ENCODE results near the gene PCDH9. TPM values are rescaled to one million over a fixed set of nuclear protein-coding genes. Genes with fewer than 3 reads are reported as not detected.

Gene PCDH9
- total and polyA plus RNA-seq, 10 of the 15 experiments (the other 5 are each of a cell fraction or from before 2014, with no cell fraction given) = 0.02 to 2.3 (median 0.05) TPM; not detected in 1

DNA sequence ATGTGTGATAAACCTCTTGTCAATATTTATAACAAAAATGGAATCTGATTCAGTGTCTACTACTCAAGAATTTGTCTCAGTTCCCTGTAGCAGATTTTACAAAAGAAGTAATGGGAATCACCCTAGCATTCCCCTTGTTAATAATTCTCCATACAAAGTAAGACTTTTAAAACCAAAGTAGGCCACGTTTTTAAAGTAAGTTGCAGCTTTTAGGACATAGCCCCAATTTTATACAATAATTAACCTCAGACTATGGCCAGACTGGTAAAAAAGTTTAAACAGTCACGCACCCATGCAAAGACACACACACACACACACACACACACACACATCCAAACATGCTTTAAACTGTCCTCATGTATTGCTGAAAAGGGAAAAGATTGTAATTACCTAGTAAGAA is 589.9 kb downstream of the PCDH9 start:
- no peak overlapping the region for H3K4me3 ChIP-seq
- FAIRE-seq = no peak
- intact Hi-C loops (cut with micrococcal nuclease; ENCODE audit: unreplicated experiment) = no loop called here
- ChIA-PET POLR2A (no interaction called here), SMC1A (ENCODE audit: uncharacterized antibody, unreplicated experiment) (interaction anchor here (1.0 kb wide), 1 partner anchor 20 kb away, joined by 3 read pairs; no protein-coding TSS in a partner anchor), RAD21 (ENCODE audit: unreplicated experiment) (no interaction called here), CTCF (no interaction called here)
- in situ Hi-C loops (cut with MboI) = no loop called here
- no peak overlapping the region for H2AFZ ChIP-seq (ENCODE audit: control insufficient read depth, low read depth, low read length)
- 29% methylated on average over 2 of the region's 2 CpGs for WGBS (ENCODE audit: insufficient coverage, insufficient replicate concordance, low lambda C conversion rate, missing lambda C conversion rate)
- ATAC-seq = peak; percentile 65
- H3K9ac ChIP-seq (ENCODE audit: control insufficient read depth, insufficient read depth, low read length) = no peak overlapping the region
- H3K36me3 ChIP-seq (ENCODE audit: control insufficient read depth in 2 of 2, insufficient read depth in 2 of 2, low read length in 1 of 2) = no peaks in the 10 kb centered on the region
- H3K27ac ChIP-seq (ENCODE audit: control insufficient read depth, insufficient read depth) = no peak overlapping the region
- H3K27me3 ChIP-seq (replicated peaks in 1 of 2; ENCODE audit: control insufficient read depth in 2 of 2, insufficient read depth in 2 of 2, low read length in 1 of 2) = no peaks in the 10 kb centered on the region
- H3K79me2 ChIP-seq (ENCODE audit: control insufficient read depth, insufficient read depth, low read length) = no peaks in the 10 kb centered on the region
- DNase-seq (ENCODE audit: low read depth, low spot score) = no peak
- H3K4me1 ChIP-seq (ENCODE audit: control insufficient read depth, insufficient read depth, low read length) = no peaks in the 10 kb centered on the region
- no peaks in the 10 kb centered on the region for H3K9me3 ChIP-seq (replicated peaks; ENCODE audit: control insufficient read depth, insufficient read depth, low read length)
- no TSS peak for BruUV-seq (replicated peaks)
- H4K20me1 ChIP-seq (ENCODE audit: control insufficient read depth, insufficient read depth) = no peaks in the 10 kb centered on the region
- H3K4me2 ChIP-seq (ENCODE audit: control insufficient read depth, insufficient read depth) = no peak overlapping the region
- TF ChIP-seq RELA (IDR thresholded peaks at IDR 0.05; ENCODE audit: borderline replicate concordance, partially characterized antibody) (peak; percentile 30), BMI1 (IDR thresholded peaks at IDR 0.05; ENCODE audit: borderline replicate concordance) (peak; percentile 42; the same call in 1 of the 2 replicates), NBN (IDR thresholded peaks at IDR 0.05) (peak; percentile 73; the same call in 1 of the 2 replicates), POLR2AphosphoS5 (IDR thresholded peaks at IDR 0.05; ENCODE audit: low read length) (no peak), IKZF2 (IDR thresholded peaks at IDR 0.05) (peak in 1 of 2 experiments; percentile 73; a peak in 2 of 4 replicates), SUPT20H (IDR thresholded peaks at IDR 0.05; ENCODE audit: borderline replicate concordance, control insufficient read depth, low read depth, low read length) (no peak), TBL1XR1 (IDR thresholded peaks at IDR 0.05; ENCODE audit: low read depth, low read length) (no peak), POLR2AphosphoS2 (IDR thresholded peaks at IDR 0.05; ENCODE audit: low read depth, low read length) (no peak), IKZF1 (conservative IDR thresholded peaks at IDR 0.05) (peak; percentile 55), EP300 (IDR thresholded peaks at IDR 0.05; ENCODE audit: borderline replicate concordance in 1 of 2, control insufficient read depth in 1 of 2, low read depth in 2 of 2, low read length in 2 of 2) (peak; percentile 34 to 49; a peak in 2 of 4 replicates), CBX3 (IDR thresholded peaks at IDR 0.05; ENCODE audit: borderline replicate concordance, low read depth) (no peak), STAT1 (conservative IDR thresholded peaks at IDR 0.05) (no peak), BHLHE40 (IDR thresholded peaks at IDR 0.05; ENCODE audit: borderline replicate concordance in 1 of 2, low read depth in 2 of 2, low read length in 1 of 2) (peak; percentile 35 to 50; a peak in 1 of 4 replicates)
- TF ChIP-seq, protein P1, sequence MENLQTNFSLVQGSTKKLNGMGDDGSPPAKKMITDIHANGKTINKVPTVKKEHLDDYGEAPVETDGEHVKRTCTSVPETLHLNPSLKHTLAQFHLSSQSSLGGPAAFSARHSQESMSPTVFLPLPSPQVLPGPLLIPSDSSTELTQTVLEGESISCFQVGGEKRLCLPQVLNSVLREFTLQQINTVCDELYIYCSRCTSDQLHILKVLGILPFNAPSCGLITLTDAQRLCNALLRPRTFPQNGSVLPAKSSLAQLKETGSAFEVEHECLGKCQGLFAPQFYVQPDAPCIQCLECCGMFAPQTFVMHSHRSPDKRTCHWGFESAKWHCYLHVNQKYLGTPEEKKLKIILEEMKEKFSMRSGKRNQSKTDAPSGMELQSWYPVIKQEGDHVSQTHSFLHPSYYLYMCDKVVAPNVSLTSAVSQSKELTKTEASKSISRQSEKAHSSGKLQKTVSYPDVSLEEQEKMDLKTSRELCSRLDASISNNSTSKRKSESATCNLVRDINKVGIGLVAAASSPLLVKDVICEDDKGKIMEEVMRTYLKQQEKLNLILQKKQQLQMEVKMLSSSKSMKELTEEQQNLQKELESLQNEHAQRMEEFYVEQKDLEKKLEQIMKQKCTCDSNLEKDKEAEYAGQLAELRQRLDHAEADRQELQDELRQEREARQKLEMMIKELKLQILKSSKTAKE (IDR thresholded peaks at IDR 0.05; ENCODE audit: low read depth, poor library complexity, severe bottlenecking) = peak; percentile 81
- TF ChIP-seq, protein P2, sequence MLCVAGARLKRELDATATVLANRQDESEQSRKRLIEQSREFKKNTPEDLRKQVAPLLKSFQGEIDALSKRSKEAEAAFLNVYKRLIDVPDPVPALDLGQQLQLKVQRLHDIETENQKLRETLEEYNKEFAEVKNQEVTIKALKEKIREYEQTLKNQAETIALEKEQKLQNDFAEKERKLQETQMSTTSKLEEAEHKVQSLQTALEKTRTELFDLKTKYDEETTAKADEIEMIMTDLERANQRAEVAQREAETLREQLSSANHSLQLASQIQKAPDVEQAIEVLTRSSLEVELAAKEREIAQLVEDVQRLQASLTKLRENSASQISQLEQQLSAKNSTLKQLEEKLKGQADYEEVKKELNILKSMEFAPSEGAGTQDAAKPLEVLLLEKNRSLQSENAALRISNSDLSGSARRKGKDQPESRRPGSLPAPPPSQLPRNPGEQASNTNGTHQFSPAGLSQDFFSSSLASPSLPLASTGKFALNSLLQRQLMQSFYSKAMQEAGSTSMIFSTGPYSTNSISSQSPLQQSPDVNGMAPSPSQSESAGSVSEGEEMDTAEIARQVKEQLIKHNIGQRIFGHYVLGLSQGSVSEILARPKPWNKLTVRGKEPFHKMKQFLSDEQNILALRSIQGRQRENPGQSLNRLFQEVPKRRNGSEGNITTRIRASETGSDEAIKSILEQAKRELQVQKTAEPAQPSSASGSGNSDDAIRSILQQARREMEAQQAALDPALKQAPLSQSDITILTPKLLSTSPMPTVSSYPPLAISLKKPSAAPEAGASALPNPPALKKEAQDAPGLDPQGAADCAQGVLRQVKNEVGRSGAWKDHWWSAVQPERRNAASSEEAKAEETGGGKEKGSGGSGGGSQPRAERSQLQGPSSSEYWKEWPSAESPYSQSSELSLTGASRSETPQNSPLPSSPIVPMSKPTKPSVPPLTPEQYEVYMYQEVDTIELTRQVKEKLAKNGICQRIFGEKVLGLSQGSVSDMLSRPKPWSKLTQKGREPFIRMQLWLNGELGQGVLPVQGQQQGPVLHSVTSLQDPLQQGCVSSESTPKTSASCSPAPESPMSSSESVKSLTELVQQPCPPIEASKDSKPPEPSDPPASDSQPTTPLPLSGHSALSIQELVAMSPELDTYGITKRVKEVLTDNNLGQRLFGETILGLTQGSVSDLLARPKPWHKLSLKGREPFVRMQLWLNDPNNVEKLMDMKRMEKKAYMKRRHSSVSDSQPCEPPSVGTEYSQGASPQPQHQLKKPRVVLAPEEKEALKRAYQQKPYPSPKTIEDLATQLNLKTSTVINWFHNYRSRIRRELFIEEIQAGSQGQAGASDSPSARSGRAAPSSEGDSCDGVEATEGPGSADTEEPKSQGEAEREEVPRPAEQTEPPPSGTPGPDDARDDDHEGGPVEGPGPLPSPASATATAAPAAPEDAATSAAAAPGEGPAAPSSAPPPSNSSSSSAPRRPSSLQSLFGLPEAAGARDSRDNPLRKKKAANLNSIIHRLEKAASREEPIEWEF (IDR thresholded peaks at IDR 0.05; ENCODE audit: insufficient replicate concordance, low read depth, low read length) = peak; percentile 35
- TF ChIP-seq, protein P3, sequence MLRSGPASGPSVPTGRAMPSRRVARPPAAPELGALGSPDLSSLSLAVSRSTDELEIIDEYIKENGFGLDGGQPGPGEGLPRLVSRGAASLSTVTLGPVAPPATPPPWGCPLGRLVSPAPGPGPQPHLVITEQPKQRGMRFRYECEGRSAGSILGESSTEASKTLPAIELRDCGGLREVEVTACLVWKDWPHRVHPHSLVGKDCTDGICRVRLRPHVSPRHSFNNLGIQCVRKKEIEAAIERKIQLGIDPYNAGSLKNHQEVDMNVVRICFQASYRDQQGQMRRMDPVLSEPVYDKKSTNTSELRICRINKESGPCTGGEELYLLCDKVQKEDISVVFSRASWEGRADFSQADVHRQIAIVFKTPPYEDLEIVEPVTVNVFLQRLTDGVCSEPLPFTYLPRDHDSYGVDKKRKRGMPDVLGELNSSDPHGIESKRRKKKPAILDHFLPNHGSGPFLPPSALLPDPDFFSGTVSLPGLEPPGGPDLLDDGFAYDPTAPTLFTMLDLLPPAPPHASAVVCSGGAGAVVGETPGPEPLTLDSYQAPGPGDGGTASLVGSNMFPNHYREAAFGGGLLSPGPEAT (IDR thresholded peaks at IDR 0.05; ENCODE audit: low read depth) = peak; percentile 74
